Astrocyte (in vitro differentiated cells and primary cell): ENCODE results near the gene GSAP. TPM values are rescaled to one million over a fixed set of nuclear protein-coding genes. Genes with fewer than 3 reads are reported as not detected.

Experiments used
- DNase-seq: peaks from one replicate; pipeline ENCODE4 v3.0.0-alpha.2; 2010; ENCODE audit warnings: low read depth
- FAIRE-seq: peaks from 2 replicates; lab custom pipeline; 2011; peaks lifted over from hg19 to GRCh38; lab: Jason Lieb, UNC
- H2AFZ ChIP-seq: 2 replicates; pipeline ENCODE4 v1.6.0; 2012; ENCODE audit warnings: low read depth, low read length, inconsistent platforms
- H3K27ac ChIP-seq: 2 replicates; pipeline ENCODE4 v1.5.1; 2011; ENCODE audit warnings: low read depth, low read length, inconsistent platforms
- H3K27me3 ChIP-seq: 2 replicates; pipeline ENCODE4 v1.6.0; 2011; ENCODE audit warnings: low read length, inconsistent platforms; ENCODE audit not compliant: insufficient read depth
- H3K36me3 ChIP-seq: 2 replicates; pipeline ENCODE4 v1.5.1; 2011; ENCODE audit warnings: low read length, inconsistent platforms; ENCODE audit not compliant: insufficient read depth
- H3K4me1 ChIP-seq: 2 replicates; pipeline ENCODE4 v1.5.1; 2011; ENCODE audit warnings: low read length, inconsistent platforms; ENCODE audit not compliant: insufficient read depth
- H3K4me2 ChIP-seq: 2 replicates; pipeline ENCODE4 v1.6.0; 2012; ENCODE audit warnings: low read length, inconsistent platforms
- H3K4me3 ChIP-seq: 2 replicates; pipeline ENCODE4 v1.5.1; 2011; ENCODE audit warnings: low read depth, mild to moderate bottlenecking, low read length, inconsistent platforms; ENCODE audit not compliant: insufficient read depth
- H3K79me2 ChIP-seq: 2 replicates; pipeline ENCODE4 v1.6.0; 2012; ENCODE audit warnings: mild to moderate bottlenecking, low read length, inconsistent platforms; ENCODE audit not compliant: insufficient read depth
- H3K9ac ChIP-seq: 2 replicates; pipeline ENCODE4 v1.6.0; 2012; ENCODE audit warnings: mild to moderate bottlenecking, low read length, inconsistent platforms
- H3K9me3 ChIP-seq: 2 replicates; pipeline ENCODE4 v1.5.1; 2012; ENCODE audit warnings: low read depth, mild to moderate bottlenecking, low read length, inconsistent platforms; ENCODE audit not compliant: insufficient read depth
- H4K20me1 ChIP-seq: 2 replicates; pipeline ENCODE4 v1.6.0; 2012; ENCODE audit warnings: low read length, inconsistent platforms; ENCODE audit not compliant: insufficient read depth
- H3K27ac Mint-ChIP-seq: one replicate; pipeline ENCODE4 v1.8.0; 2021; ENCODE audit warnings: mild to moderate bottlenecking, mixed read lengths; ENCODE audit not compliant: unreplicated experiment
- H3K27me3 Mint-ChIP-seq: one replicate; pipeline ENCODE4 v1.8.0; 2021; ENCODE audit warnings: low read depth, mixed read lengths; ENCODE audit not compliant: unreplicated experiment
- H3K36me3 Mint-ChIP-seq: one replicate; pipeline ENCODE4 v1.8.0; 2021; ENCODE audit warnings: low read depth, mixed read lengths; ENCODE audit not compliant: unreplicated experiment
- H3K4me1 Mint-ChIP-seq: one replicate; pipeline ENCODE4 v1.8.0; 2021; ENCODE audit warnings: low read depth, mixed read lengths; ENCODE audit not compliant: unreplicated experiment
- H3K4me3 Mint-ChIP-seq: one replicate; pipeline ENCODE4 v1.8.0; 2021; ENCODE audit warnings: mild to moderate bottlenecking, moderate library complexity, mixed read lengths; ENCODE audit not compliant: unreplicated experiment
- H3K9me3 Mint-ChIP-seq: one replicate; pipeline ENCODE4 v1.8.0; 2021; ENCODE audit warnings: mild to moderate bottlenecking, mixed read lengths; ENCODE audit not compliant: unreplicated experiment
- EZH2 ChIP-seq: IDR thresholded peaks from 2 replicates; pipeline ENCODE4 v1.6.1; 2012; ENCODE audit warnings: mild to moderate bottlenecking, low read length, inconsistent platforms; ENCODE audit not compliant: insufficient read depth
- total RNA-seq: library from RNA; stranded (reverse); gene quantifications from 2 replicates; pipeline ENCODE4 v1.2.1, GENCODE V29; 2021
- TF ChIP-seq, protein P1 (sequence below): IDR thresholded peaks from 2 replicates; pipeline ENCODE4 v1.5.1; 2011; ENCODE audit warnings: low read depth, mild to moderate bottlenecking, inconsistent platforms, low read length, moderate library complexity; ENCODE audit not compliant: insufficient read depth

GSAP gene
- total RNA-seq, 1 donor from 2014 or later, result 4.1 TPM

DNA sequence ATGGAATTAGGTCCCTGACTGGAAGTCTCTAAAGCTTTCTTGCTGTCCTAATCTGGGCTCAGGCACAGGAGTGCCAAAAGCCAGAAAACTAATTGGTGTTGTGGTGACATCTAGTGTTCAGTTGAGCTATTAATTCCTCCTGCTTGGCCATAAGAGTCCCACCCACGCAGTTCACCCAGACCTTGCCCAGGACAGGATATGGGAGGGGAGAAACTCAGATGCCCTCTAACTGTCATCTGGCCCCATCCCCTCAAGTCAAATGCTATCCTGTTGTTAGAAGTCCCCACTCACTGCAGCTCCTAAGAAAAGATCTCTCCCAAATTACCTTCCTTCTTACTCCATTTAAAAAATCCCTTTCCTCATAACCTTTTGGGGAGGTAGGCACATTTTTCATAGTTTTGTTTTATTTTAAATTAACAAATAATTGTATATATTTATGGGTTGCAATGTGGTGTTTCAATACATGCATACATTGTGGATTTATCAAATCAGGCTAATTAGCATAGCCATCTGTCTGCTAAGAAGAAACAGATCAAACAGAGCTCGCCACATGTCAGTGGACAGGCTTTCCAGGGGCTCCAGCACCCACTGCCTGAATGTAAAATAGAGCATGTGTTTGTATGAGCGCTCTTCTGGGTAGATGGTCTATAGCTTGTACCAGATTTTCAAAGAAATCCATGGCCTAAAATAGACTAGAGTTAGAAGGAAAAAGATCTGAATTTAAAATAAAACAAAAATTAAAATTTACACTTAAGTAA lies 84.0 kb downstream of the GSAP start:
- TF ChIP-seq EZH2, result no peak
- TF ChIP-seq, protein P1, sequence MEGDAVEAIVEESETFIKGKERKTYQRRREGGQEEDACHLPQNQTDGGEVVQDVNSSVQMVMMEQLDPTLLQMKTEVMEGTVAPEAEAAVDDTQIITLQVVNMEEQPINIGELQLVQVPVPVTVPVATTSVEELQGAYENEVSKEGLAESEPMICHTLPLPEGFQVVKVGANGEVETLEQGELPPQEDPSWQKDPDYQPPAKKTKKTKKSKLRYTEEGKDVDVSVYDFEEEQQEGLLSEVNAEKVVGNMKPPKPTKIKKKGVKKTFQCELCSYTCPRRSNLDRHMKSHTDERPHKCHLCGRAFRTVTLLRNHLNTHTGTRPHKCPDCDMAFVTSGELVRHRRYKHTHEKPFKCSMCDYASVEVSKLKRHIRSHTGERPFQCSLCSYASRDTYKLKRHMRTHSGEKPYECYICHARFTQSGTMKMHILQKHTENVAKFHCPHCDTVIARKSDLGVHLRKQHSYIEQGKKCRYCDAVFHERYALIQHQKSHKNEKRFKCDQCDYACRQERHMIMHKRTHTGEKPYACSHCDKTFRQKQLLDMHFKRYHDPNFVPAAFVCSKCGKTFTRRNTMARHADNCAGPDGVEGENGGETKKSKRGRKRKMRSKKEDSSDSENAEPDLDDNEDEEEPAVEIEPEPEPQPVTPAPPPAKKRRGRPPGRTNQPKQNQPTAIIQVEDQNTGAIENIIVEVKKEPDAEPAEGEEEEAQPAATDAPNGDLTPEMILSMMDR, result peak; percentile 69
- FAIRE-seq (peak; percentile 29), DNase-seq (peak; percentile 79)
- Mint-ChIP-seq H3K9me3 (no peaks in the 10 kb centered on the region), H3K27me3 (no peaks in the 10 kb centered on the region), H3K27ac (no peak overlapping the region), H3K4me1 (peaks cover 13% of the 10 kb centered on the region), H3K4me3 (no peak overlapping the region), H3K36me3 (no peaks in the 10 kb centered on the region)
- no peak overlapping the region for H3K4me2 ChIP-seq
- no peak overlapping the region for H3K9ac ChIP-seq
- H3K27me3 ChIP-seq, result no peaks in the 10 kb centered on the region
- no peaks in the 10 kb centered on the region for H4K20me1 ChIP-seq
- H3K9me3 ChIP-seq, result no peaks in the 10 kb centered on the region
- H3K27ac ChIP-seq, result no peak overlapping the region
- H3K4me3 ChIP-seq, result no peak overlapping the region
- no peaks in the 10 kb centered on the region for H3K79me2 ChIP-seq
- H3K36me3 ChIP-seq, result no peaks in the 10 kb centered on the region
- H3K4me1 ChIP-seq, result peaks cover 25% of the 10 kb centered on the region
- peak overlapping the region; percentile 63 for H2AFZ ChIP-seq

DNA sequence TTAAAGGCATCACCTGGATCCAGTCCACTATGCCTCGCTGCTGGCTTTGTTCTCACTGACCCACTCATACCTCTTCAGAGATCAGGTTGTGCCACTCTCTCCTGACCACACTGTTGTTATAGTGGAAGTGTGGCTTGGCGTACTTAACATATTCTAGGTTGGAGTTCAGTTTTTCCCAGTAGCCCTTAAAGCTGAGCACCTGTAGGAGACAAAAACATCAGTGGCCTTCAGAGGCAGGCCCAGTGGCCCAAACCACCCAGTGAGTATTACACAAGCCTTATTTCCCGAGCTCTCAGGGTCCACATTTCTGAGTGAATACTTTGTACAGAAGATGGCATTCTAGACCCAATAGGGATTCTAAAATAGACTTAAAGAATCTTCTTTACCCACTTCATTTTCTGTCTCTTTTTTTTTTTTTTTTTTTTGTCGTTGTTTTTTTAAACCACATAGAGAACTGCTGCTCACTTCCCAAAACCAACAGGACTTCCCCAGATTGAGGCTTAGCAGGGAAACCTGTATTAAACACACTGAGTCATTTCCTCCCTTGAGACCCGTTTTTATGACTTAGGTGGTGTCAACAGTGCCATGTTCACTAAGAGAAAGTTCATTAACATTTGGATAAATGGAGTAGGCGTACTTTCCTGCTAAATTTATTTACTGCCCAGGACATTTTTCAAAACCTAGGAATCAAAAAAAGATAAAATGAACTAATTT lies 85.8 kb downstream of the GSAP start:
- H3K4me3 Mint-ChIP-seq, result no peak overlapping the region
- peaks cover 26% of the 10 kb centered on the region for H3K4me1 Mint-ChIP-seq

More for the DNA sequence above, 85.8 kb downstream of the GSAP start:
- Mint-ChIP-seq H3K27me3 (no peaks in the 10 kb centered on the region), H3K27ac (no peak overlapping the region), H3K9me3 (no peaks in the 10 kb centered on the region), H3K36me3 (no peaks in the 10 kb centered on the region)
- FAIRE-seq (no peak), DNase-seq (no peak)
- TF ChIP-seq EZH2, result no peak
- TF ChIP-seq, protein P1, result no peak
- Histone ChIP-seq H3K9ac (no peak overlapping the region), H3K9me3 (no peaks in the 10 kb centered on the region), H3K27ac (no peak overlapping the region), H4K20me1 (no peaks in the 10 kb centered on the region), H3K4me2 (peak overlapping the region; percentile 41), H3K4me1 (peaks cover 36% of the 10 kb centered on the region), H3K36me3 (no peaks in the 10 kb centered on the region), H3K4me3 (no peak overlapping the region), H3K27me3 (no peaks in the 10 kb centered on the region), H2AFZ (no peak overlapping the region), H3K79me2 (no peaks in the 10 kb centered on the region)
